ENCODE measurements around the gene HRH4. TPM values are rescaled to one million over a fixed set of nuclear protein-coding genes. Genes with fewer than 3 reads are reported as not detected.

Gene HRH4
- total RNA-seq, 1 donor: under 0.01 TPM

DNA sequence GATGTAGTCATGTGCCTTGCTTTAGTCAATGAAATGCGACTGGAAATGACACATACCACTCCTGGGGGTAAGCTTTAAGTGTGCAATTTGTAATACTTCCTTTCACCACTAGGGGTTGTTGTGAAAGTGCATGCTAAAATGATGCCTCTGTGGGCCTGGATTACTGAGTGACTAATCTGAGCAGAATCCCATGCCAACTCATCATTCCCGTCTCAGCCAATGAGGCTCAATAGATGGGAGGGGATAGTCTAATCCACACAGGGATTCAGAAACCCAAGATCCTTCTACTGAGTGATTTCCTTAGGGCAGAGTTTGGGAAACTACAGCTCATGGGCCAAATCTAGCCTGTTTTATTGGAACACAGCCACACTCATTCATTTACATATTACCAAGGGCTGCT lies 54.0 kb downstream of the HRH4 start:
- Histone ChIP-seq H3K27me3 (ENCODE audit: insufficient read depth, low read length) (no peaks in the 10 kb centered on the region), H3K79me2 (ENCODE audit: insufficient read depth, low read length) (no peaks in the 10 kb centered on the region), H3K4me3 (ENCODE audit: insufficient read depth, low read length) (no peak overlapping the region), H3K4me2 (ENCODE audit: insufficient read depth, low read length) (no peak overlapping the region), H3K36me3 (ENCODE audit: insufficient read depth, low read length) (no peaks in the 10 kb centered on the region), H3K4me1 (ENCODE audit: insufficient read depth, low read length) (no peaks in the 10 kb centered on the region), H4K20me1 (ENCODE audit: insufficient read depth, low read length) (no peaks in the 10 kb centered on the region), H3K27ac (ENCODE audit: low read depth, low read length) (no peak overlapping the region), H3K9me3 (ENCODE audit: low read depth, low read length) (no peaks in the 10 kb centered on the region), H2AFZ (ENCODE audit: low read length) (no peak overlapping the region)
- DNase-seq (ENCODE audit: insufficient read length, low spot score, missing footprints): peak; percentile 41
- TF ChIP-seq, protein P1, sequence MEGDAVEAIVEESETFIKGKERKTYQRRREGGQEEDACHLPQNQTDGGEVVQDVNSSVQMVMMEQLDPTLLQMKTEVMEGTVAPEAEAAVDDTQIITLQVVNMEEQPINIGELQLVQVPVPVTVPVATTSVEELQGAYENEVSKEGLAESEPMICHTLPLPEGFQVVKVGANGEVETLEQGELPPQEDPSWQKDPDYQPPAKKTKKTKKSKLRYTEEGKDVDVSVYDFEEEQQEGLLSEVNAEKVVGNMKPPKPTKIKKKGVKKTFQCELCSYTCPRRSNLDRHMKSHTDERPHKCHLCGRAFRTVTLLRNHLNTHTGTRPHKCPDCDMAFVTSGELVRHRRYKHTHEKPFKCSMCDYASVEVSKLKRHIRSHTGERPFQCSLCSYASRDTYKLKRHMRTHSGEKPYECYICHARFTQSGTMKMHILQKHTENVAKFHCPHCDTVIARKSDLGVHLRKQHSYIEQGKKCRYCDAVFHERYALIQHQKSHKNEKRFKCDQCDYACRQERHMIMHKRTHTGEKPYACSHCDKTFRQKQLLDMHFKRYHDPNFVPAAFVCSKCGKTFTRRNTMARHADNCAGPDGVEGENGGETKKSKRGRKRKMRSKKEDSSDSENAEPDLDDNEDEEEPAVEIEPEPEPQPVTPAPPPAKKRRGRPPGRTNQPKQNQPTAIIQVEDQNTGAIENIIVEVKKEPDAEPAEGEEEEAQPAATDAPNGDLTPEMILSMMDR (IDR thresholded peaks at IDR 0.05; ENCODE audit: extremely low read depth, low read depth, low read length): peak; percentile 47

DNA sequence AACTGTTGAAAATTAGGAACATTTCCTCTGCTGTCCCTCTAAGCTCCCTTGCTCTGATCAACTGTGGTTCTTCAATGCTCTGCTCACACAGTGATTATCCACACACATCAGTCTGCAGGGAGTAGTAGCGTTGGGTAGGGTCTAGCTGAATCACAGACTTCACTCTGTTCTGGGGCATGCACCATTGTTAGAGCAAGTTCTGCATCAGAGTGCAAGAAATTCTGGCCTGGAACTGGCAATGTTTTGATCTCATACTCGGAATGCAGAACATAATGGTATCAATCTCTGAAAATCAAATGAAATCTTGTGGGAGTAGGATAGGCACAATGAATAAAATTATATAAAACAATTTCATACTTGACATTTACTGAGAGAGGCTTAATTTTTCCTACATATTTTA lies 55.3 kb downstream of the HRH4 start:
- H3K36me3 ChIP-seq (ENCODE audit: insufficient read depth, low read length): no peaks in the 10 kb centered on the region
- no peaks in the 10 kb centered on the region for H3K79me2 ChIP-seq (ENCODE audit: insufficient read depth, low read length)
- H3K27ac ChIP-seq (ENCODE audit: low read depth, low read length): no peak overlapping the region
- DNase-seq (ENCODE audit: insufficient read length, low spot score, missing footprints): no peak
- no peak overlapping the region for H3K4me3 ChIP-seq (ENCODE audit: insufficient read depth, low read length)
- no peak overlapping the region for H2AFZ ChIP-seq (ENCODE audit: low read length)
- no peaks in the 10 kb centered on the region for H3K27me3 ChIP-seq (ENCODE audit: insufficient read depth, low read length)
- no peaks in the 10 kb centered on the region for H4K20me1 ChIP-seq (ENCODE audit: insufficient read depth, low read length)
- no peaks in the 10 kb centered on the region for H3K9me3 ChIP-seq (ENCODE audit: low read depth, low read length)
- no peak overlapping the region for H3K4me2 ChIP-seq (ENCODE audit: insufficient read depth, low read length)
- no peaks in the 10 kb centered on the region for H3K4me1 ChIP-seq (ENCODE audit: insufficient read depth, low read length)
- TF ChIP-seq, protein P1 (IDR thresholded peaks at IDR 0.05; ENCODE audit: extremely low read depth, low read depth, low read length): no peak

DNA sequence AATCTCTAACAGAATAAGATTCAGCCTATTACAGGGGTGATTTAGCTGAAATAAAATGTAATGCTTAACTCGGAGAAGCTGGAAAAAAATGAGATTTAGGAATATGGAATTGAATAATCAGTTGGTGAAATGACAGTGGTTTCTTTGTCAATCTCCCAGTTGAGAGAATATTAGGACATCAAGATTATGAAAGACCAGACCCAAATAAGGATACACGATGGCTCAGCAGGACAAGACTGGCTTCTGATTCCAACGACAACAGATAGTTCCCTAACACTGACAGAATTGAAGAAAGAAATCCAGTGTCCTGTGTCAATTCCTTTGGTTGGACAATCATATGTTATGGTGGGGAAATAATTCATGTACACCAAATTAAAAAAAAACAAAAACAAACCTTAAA lies 55.8 kb downstream of the HRH4 start:
- Histone ChIP-seq H3K36me3 (ENCODE audit: insufficient read depth, low read length) (no peaks in the 10 kb centered on the region), H4K20me1 (ENCODE audit: insufficient read depth, low read length) (no peaks in the 10 kb centered on the region), H3K27ac (ENCODE audit: low read depth, low read length) (no peak overlapping the region), H3K4me2 (ENCODE audit: insufficient read depth, low read length) (no peak overlapping the region), H3K9me3 (ENCODE audit: low read depth, low read length) (no peaks in the 10 kb centered on the region), H3K79me2 (ENCODE audit: insufficient read depth, low read length) (no peaks in the 10 kb centered on the region), H3K4me1 (ENCODE audit: insufficient read depth, low read length) (no peaks in the 10 kb centered on the region), H2AFZ (ENCODE audit: low read length) (no peak overlapping the region), H3K27me3 (ENCODE audit: insufficient read depth, low read length) (no peaks in the 10 kb centered on the region), H3K4me3 (ENCODE audit: insufficient read depth, low read length) (no peak overlapping the region)
- DNase-seq (ENCODE audit: insufficient read length, low spot score, missing footprints): no peak
- TF ChIP-seq, protein P1 (IDR thresholded peaks at IDR 0.05; ENCODE audit: extremely low read depth, low read depth, low read length): no peak

DNA sequence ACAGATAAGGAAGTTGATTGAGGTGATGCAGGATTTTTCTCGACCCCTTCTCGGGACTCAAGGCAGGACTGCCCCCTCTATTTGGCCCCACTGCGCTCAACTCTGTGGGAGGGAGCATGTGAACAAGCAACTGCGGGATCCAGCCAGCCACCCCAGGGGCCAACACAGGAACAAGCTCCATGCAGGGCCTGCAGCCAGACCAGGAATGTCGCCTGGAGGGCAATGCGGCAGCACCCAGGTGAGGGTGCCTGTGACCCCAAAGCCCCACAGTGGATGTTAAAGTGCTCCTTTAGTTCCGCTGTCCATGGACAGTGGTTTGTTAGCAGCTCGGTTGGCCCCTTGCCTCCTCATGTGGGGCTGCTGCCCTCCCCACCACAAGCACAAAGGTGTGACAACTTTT lies 57.1 kb downstream of the HRH4 start:
- H3K9me3 ChIP-seq (ENCODE audit: low read depth, low read length): no peaks in the 10 kb centered on the region
- H3K4me2 ChIP-seq (ENCODE audit: insufficient read depth, low read length): no peak overlapping the region
- no peak overlapping the region for H3K4me3 ChIP-seq (ENCODE audit: insufficient read depth, low read length)
- H2AFZ ChIP-seq (ENCODE audit: low read length): no peak overlapping the region
- no peaks in the 10 kb centered on the region for H3K79me2 ChIP-seq (ENCODE audit: insufficient read depth, low read length)
- no peak overlapping the region for H3K27ac ChIP-seq (ENCODE audit: low read depth, low read length)
- no peaks in the 10 kb centered on the region for H4K20me1 ChIP-seq (ENCODE audit: insufficient read depth, low read length)
- no peaks in the 10 kb centered on the region for H3K27me3 ChIP-seq (ENCODE audit: insufficient read depth, low read length)
- no peaks in the 10 kb centered on the region for H3K4me1 ChIP-seq (ENCODE audit: insufficient read depth, low read length)
- TF ChIP-seq, protein P1 (IDR thresholded peaks at IDR 0.05; ENCODE audit: extremely low read depth, low read depth, low read length): no peak
- H3K36me3 ChIP-seq (ENCODE audit: insufficient read depth, low read length): no peaks in the 10 kb centered on the region
- DNase-seq (ENCODE audit: insufficient read length, low spot score, missing footprints): peak; percentile 4

All from osteoblast (primary cell).